ENCODE results near the gene CIT. TPM values are rescaled to one million over a fixed set of nuclear protein-coding genes. Genes with fewer than 3 reads are reported as not detected.
A peak's percentile ranks its signal among the peaks of the same experiment; 100 is the strongest.

Gene CIT
- total and polyA plus RNA-seq, 9 of the 15 experiments (the other 6 are each of a cell fraction or from before 2014, with no cell fraction given) = 1.1 to 46.7 (median 21.3) TPM

DNA sequence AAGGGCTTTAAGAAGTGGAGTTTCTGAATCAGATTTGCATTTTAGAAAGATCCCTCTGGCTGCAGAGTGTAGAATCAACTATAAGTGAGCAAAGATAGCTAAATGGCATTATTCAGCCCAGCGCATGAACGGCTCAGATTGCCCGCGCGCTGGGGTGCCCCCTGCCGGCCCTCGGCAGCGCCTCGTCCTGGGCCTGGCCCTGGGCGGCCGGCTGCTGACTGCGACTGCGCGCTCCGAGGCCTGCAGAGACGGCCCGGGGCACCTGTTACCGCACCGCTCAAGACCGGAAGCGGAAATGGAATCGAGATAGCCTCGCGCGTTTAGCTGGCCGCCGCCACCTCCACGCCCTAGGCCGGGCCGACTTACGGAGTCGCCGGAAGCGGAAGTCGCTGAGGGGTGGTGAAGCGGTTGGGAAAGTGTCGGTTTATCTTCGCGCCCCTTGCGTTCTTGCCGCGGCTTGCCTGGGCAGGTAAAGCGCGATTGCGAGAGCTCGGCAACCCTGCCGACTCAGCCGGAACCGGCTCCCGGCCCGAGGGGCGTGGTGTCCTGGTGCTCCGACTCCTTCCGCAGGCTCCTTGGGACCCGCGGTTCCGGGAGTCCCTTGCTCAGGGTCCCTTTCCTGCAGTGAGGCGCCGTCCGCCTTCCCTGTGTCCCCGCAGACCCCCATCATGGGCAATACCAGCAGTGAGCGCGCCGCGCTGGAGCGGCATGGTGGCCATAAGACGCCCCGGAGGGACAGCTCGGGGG, 209.4 kb downstream of the CIT start, which contains the start of gene PRKAB1 (continued):
- TF ChIP-seq, protein P1, sequence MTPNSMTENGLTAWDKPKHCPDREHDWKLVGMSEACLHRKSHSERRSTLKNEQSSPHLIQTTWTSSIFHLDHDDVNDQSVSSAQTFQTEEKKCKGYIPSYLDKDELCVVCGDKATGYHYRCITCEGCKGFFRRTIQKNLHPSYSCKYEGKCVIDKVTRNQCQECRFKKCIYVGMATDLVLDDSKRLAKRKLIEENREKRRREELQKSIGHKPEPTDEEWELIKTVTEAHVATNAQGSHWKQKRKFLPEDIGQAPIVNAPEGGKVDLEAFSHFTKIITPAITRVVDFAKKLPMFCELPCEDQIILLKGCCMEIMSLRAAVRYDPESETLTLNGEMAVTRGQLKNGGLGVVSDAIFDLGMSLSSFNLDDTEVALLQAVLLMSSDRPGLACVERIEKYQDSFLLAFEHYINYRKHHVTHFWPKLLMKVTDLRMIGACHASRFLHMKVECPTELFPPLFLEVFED (CRISPR knock-in tag; conservative IDR thresholded peaks at IDR 0.05) = no peak
- TF ChIP-seq FOXJ2 (tag; IDR thresholded peaks at IDR 0.05) (0 out of 2 replicates have a peak, but pooled peaks have one; percentile 37), TCF7 (IDR thresholded peaks at IDR 0.05; ENCODE audit: borderline replicate concordance) (no peak), SAFB (IDR thresholded peaks at IDR 0.05; ENCODE audit: borderline replicate concordance, low read depth, low read length) (no peak), ZNF436 (CRISPR knock-in tag; IDR thresholded peaks at IDR 0.05) (no peak), TBL1XR1 (IDR thresholded peaks at IDR 0.05; ENCODE audit: low read length in 2 of 2) (peak; percentile 3 to 26; a peak in 1 of 4 replicates), RREB1 (CRISPR knock-in tag; IDR thresholded peaks at IDR 0.05) (no peak), MTA1 (IDR thresholded peaks at IDR 0.05; ENCODE audit: borderline replicate concordance) (0 out of 2 replicates have a peak, but pooled peaks have one; percentile 23), ELK1 (CRISPR knock-in tag; IDR thresholded peaks at IDR 0.05) (no peak)

All from K562 (cell line).